GM18499 (cell line): ENCODE results near the gene NCOA6.

Experiments
- ATAC-seq: cut with Tn5 transposase; IDR thresholded peaks from one replicate; pipeline ENCODE4 v1.9.1; 2021; ENCODE audit warnings: moderate number of reproducible peaks; ENCODE audit not compliant: insufficient read depth, unreplicated experiment

NCOA6 gene

GRCh38 chr20:34825530-34826362 lies at the start of gene NCOA6:
Gene NCOA6, minus strand, starts transcription at chr20:34825651. Its CDS starts 43,296 bp downstream, at chr20:34782355.
- ATAC-seq: no peak

- ATAC-seq: no peak
Observed at GRCh38 chr20:34874094-34874654, 48.7 kb upstream of the NCOA6 start.

DNA sequence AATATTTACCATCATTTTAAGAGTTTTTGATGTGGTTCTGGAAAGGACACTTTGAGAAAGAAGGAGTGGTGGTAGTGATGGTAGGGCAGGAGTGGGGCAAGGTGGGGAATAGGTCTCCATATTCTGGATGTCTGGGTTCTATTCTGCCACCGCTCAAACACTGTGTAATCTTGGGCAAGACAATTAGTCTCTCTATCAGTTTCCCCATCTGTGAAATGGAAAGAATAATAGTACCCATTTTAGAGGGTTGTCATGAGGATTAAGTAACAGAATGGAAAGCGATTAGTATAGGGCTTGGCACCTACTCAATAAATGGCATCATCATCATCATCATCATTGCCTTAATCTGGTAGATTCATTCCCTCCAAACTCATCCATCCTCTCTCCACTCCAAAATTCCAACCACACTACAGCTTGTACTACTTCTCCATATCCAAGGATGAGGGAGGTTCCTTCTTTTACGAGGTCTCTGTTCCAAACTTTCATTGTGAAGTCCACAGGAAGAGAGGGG lies 48.2 kb upstream of the NCOA6 start:
- no peak for ATAC-seq

DNA sequence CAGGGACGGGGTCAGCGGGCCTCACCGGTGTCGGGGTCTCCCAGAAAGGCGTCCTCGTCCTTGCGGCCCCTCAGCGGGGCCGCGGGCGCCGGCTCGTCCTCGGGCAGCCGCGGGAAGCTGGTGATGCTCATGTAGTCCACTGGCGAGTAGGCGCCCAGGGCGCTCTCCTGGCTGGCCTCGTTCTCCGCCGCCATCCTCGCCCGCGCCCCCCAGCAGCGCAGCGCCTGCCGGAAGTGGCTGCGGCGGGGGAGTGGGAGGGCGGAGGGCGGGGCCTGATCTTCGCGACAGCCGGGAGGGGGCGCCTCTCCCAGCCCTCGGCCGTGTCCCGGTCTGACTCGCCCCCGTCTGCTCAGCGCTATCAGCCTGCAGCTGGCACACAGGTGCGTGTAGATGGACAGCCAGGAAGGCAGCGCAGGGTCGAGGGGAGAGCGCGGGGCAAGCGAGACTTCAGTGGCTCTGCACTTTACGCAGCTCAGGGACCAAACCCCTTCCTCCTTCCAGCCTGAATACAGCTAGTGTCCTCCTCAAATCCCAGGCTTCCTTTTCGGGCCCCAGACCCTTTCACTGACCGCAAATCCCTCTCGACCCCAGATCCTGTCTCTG lies 47.3 kb upstream of the NCOA6 start, which contains the start of gene GGT7:
Gene GGT7 (minus strand): TSS at position 235 of the 603 bp plus-strand sequence. CDS start 41 bp downstream, at position 194.
- no peak for ATAC-seq

- ATAC-seq: no peak
Observed at GRCh38 chr20:34871966-34872621, 46.6 kb upstream of the NCOA6 start.

DNA sequence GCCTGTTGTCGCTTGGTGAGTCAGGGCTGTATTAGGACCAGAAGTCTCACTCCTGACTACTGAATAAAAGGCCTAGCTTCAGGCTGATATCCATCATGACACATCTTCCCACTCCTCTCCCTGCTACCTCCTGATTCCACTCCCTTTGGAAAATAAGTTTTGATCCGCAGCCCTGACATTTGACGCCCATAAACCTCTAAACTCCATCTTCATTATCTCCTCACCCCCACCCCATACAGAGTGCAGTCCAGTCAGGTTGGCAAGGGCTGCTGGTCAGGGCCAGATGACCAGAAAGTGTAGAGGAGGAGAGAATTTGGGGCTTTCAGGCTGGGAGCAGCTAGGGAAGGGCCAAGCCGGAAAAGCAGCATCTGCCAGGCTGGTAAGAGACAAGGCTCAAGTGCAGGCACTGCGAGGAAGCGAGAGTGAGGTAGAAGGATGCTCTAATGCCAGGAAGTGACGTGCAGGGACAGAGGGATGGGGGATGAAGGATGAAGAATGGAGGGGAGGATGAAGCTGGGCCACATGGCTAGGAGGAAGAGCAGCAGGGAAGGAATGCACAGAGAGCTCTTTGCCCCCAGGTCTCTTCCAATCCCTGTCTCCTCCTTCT lies 46.0 kb upstream of the NCOA6 start:
- ATAC-seq: no peak

GRCh38 chr20:34864216-34864615 lies 38.8 kb upstream of the NCOA6 start:
- ATAC-seq: no peak

- ATAC-seq: no peak
Observed at GRCh38 chr20:34863421-34863965, 38.0 kb upstream of the NCOA6 start.

DNA sequence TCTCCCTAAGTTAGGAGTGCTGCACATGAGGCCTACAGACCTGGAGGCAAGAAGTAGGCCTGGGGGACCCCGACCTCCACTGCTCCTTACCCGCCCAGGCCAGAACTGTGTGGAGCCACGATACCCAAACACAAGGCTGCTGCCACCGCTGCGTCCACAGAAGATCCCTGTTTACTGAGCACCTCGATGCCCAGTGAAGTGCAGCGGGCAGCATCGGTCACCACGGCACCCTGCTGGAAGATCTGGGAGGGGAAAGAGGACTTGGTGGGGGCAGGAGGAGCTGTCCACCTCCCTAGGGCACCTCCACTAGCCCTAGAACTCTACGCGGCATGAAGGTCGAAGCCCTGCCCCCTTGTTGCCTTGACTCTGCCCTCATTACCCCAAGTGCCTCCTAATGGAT lies 37.3 kb upstream of the NCOA6 start:
- no peak for ATAC-seq

DNA sequence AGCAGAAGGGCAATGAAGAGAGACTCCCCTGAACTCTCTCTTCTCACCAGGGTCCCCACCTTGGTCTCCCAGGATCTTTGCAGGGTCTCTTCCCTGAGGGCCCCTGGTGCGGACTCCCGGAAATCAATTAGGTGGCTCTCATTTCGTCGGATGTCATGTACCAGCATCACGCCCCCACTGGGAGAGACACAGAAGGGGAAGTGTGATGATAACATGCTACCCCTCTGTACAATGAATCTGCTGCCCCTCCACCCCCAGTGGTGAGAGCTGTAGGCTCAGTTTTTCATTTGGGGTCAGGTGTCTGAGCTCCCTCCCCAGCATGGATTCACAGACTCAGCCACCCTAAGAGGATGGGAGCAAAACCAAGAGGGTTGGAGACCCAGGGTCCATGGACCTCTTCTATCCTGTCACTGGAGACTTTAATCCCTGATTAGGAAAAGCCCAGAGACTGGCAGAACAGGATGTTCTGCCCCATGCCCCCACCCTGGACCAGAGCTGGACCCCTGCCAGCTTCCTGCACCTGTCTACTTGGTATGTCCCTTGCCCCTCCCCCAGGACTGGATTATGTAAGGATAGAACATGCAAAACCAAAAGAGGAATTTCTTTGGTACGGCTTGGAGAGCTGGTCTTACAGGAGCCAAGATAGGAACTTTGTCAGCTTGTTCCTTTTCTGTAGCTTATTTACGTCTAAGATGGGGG lies 36.1 kb upstream of the NCOA6 start:
- no peak for ATAC-seq

GRCh38 chr20:34859826-34860545 lies 34.5 kb upstream of the NCOA6 start:
- ATAC-seq: no peak

DNA sequence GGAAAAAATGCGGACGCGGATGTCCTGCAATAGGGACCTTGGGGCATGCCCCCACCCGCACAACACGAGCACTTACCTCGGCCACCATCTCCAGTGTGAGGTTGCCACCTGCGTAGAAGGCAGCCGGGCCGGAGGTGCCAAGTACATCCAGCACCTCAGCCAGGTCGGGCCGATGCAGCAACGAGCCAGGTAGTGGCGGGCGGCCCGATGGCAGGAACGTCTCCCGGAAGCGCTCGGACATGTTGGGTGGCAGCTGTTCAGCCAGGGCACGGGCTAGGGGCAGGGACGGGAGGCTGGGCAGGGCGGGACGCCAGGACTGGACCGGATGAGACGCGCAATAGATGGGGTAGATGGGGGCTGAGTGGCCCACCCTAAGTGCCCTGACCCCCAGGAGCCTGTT lies 33.9 kb upstream of the NCOA6 start:
- ATAC-seq: no peak

DNA sequence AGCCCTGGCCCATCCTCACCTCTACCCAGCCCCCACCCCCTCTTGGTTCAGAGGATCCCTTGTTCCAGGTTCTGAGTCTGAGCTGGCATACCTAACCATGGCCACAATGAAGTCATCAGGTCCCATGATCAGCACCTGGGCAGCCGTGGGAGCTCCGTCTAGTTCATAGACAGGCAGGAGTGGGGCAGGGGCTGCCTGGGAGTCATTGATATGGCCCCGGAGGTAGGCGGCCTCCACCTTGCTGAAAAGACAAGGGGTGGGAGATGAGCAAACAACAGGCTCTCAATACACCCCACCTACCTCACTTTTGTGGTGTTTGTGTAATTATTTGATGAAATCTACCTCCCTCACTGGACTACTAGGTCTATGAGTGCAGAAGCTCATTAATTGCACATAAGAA lies 26.8 kb upstream of the NCOA6 start:
- ATAC-seq: no peak

- ATAC-seq: no peak
Observed at GRCh38 chr20:34850969-34851368, 25.5 kb upstream of the NCOA6 start.

DNA sequence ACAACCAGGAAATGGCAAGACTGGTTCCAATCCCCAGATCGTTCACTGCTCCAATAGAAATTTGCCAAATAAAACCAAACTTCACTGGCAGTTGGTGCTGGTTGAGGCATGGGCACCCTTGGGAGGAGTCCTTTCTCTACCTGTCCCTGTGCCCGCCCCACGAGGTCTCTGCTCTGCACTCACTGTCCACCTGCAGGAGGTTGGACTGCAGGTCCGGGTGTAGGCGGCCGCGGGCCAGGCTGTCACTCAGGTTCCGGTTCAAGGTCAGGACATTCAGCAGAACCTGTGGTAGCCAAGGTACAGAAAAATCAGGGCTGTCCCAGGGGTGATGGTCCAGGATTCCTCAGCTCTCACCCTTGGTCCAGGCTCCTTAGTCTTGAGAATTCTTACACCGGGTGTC lies 24.3 kb upstream of the NCOA6 start:
- no peak for ATAC-seq

DNA sequence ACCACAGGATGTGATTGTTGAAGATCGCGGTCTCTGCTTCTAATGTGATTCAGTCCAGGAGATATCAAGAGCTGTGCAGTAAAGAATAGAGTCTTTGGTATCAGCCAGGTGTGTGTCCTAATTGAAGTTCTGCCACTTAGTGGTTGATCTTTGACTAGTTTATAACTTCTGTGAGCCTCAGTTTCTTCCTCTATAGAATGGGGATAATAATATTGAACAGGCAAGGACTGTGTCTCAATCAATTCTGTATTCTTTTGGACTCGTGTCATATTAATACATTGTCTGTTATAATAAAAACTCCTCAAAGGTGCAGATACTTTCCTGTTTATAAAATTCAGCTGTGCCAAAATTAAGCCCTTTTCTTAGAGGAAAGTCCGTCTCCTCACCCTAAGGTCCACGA lies 23.1 kb upstream of the NCOA6 start:
- ATAC-seq: no peak

DNA sequence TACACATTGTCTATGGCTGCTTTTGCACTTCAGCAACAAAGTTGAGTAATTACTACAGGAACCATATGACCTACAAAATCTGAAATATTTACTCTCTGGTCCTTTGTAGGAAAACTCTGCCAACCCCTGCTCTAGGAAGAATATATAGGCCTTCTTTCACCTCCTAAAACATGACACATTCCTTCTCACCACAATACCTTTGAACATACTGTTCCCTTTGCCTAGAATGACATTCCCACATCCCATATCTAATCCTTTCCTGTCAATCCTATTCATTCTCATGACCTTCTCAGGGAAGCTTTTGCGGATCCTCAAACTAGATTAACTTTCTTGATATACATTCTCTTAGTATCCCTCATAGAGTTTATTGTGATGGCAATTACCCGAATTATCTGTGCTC lies 18.0 kb upstream of the NCOA6 start:
- no peak for ATAC-seq

DNA sequence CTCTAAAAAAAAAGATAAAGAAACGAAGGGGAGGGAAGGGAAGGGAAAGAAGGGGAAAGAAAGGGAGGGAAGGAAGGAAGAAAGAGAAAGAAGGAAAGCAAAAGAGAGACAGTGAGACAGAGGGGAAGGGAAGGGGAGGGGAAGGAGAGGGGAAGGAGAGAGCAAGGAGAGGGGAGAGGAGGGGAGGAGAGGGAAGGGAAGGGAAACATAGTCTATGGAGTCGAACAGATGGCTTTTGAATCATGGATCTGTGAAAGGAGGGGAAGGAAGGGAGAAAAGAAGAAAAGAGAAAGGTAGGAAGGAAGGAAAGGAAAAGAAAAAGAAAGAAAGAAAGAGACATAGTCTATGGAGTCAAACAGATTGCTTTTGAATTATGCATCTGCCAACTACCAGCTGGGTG lies 16.7 kb upstream of the NCOA6 start:
- ATAC-seq: no peak

- ATAC-seq: no peak
Observed at GRCh38 chr20:34834459-34834893, 9.0 kb upstream of the NCOA6 start.
